K562 (cell line): ENCODE data around the gene ITPRIPL1. TPM values are rescaled to one million over a fixed set of nuclear protein-coding genes. Genes with fewer than 3 reads are reported as not detected.

Source experiments
- CBX2 ChIP-seq: fragments of 200-600 bp; sonication (generic); IDR thresholded peaks from one replicate; pipeline ENCODE4 v1.6.1; 2012; ENCODE audit warnings: mild to moderate bottlenecking, low read length, inconsistent platforms; ENCODE audit not compliant: insufficient read depth, poor library complexity, severe bottlenecking
- CEBPG ChIP-seq, 3 experiments: fragments of 200-800 bp in 1 of 3; sonication (Bioruptor generic) in 1 of 3; sonication (generic) in 1 of 3; formaldehyde crosslinking in 1 of 3; IDR thresholded peaks in 2 of 3; conservative IDR thresholded peaks in 1 of 3; 2 replicates each; pipeline versions ENCODE4 v1.6.1 to v1.8.0; 2016 to 2022; ENCODE audit warnings: missing compliant biosample characterization in 2 of 3, missing genetic modification characterization in 2 of 3, mild to moderate bottlenecking in 1 of 3, missing genetic modification reagents in 1 of 3
- CREB1 ChIP-seq, 2 experiments: sonication (generic) in 1 of 2; formaldehyde crosslinking in 1 of 2; IDR thresholded peaks; 2 replicates each; pipeline versions ENCODE4 v1.6.1 to v1.8.0; 2012 to 2022; ENCODE audit warnings: inconsistent platforms in 1 of 2, mild to moderate bottlenecking in 1 of 2, missing genetic modification reagents in 1 of 2, moderate library complexity in 1 of 2
- FOXJ2 ChIP-seq: fragments of 200-800 bp; sonication (Bioruptor generic); IDR thresholded peaks from 2 replicates; pipeline ENCODE4 v1.6.1; 2016; ENCODE audit warnings: missing genetic modification characterization, missing compliant biosample characterization
- JUNB ChIP-seq: fragments of 450-650 bp; formaldehyde crosslinking; conservative IDR thresholded peaks from 2 replicates; pipeline ENCODE4 v1.4.0; 2020; ENCODE audit warnings: mild to moderate bottlenecking
- KLF1 ChIP-seq: fragments of 450-650 bp; IDR thresholded peaks from 2 replicates; pipeline ENCODE4 v1.6.1; 2016; ENCODE audit warnings: missing genetic modification characterization, missing compliant biosample characterization
- MAFF ChIP-seq: IDR thresholded peaks from 2 replicates; pipeline ENCODE4 v1.6.1; 2012; ENCODE audit warnings: low read length, improper control_type of control experiment
- MAFK ChIP-seq: IDR thresholded peaks from 2 replicates; pipeline ENCODE4 v1.6.1; 2011; ENCODE audit warnings: low read length, improper control_type of control experiment
- MECOM ChIP-seq: fragments of 250-450 bp; sonication (Bioruptor Pico); IDR thresholded peaks from 2 replicates; pipeline ENCODE4 v1.8.0; 2022; ENCODE audit warnings: inconsistent platforms
- PHB ChIP-seq: fragments of 250-450 bp; sonication (Bioruptor Pico); IDR thresholded peaks from 2 replicates; pipeline ENCODE4 v1.5.0; 2021
- POLR2AphosphoS5 ChIP-seq: IDR thresholded peaks from 2 replicates; pipeline ENCODE4 v1.6.1; 2011; ENCODE audit warnings: mild to moderate bottlenecking, low read depth, low read length, moderate library complexity; ENCODE audit not compliant: control insufficient read depth, insufficient read depth
- POU5F1 ChIP-seq: fragments of 150-350 bp; IDR thresholded peaks from 2 replicates; pipeline ENCODE4 v1.6.1; 2014; ENCODE audit warnings: borderline replicate concordance, low read length, low read depth, mild to moderate bottlenecking; ENCODE audit not compliant: partially characterized antibody
- RBFOX2 ChIP-seq: fragments of 200-400 bp; formaldehyde crosslinking; IDR thresholded peaks from 2 replicates; pipeline ENCODE4 v1.6.1; 2017; ENCODE audit warnings: low read depth, mild to moderate bottlenecking, low read length, moderate library complexity
- RBM25 ChIP-seq: fragments of 200-400 bp; formaldehyde crosslinking; IDR thresholded peaks from 2 replicates; pipeline ENCODE4 v1.6.1; 2018; ENCODE audit warnings: low read length, low read depth, moderate library complexity; ENCODE audit not compliant: severe bottlenecking
- TCF7L2 ChIP-seq: fragments of 150-350 bp; IDR thresholded peaks from 2 replicates; pipeline ENCODE4 v1.6.1; 2016; ENCODE audit warnings: low read depth, mild to moderate bottlenecking, low read length, moderate library complexity
- TEAD4 ChIP-seq, 2 experiments: sonication (generic) in 1 of 2; formaldehyde crosslinking in 1 of 2; IDR thresholded peaks; 2 replicates each; pipeline versions ENCODE4 v1.6.1 to v1.8.0; 2012 to 2022; ENCODE audit warnings: borderline replicate concordance in 1 of 2, inconsistent platforms in 1 of 2, low read length in 1 of 2, mild to moderate bottlenecking in 1 of 2, missing genetic modification reagents in 1 of 2
- U2AF2 ChIP-seq: fragments of 200-400 bp; formaldehyde crosslinking; optimal IDR thresholded peaks from 2 replicates; pipeline ENCODE3; 2017; ENCODE audit warnings: low read depth, mild to moderate bottlenecking, low read length
- ZFX ChIP-seq: sonication (generic); formaldehyde crosslinking; IDR thresholded peaks from 2 replicates; pipeline ENCODE4 v1.8.0; 2022; ENCODE audit warnings: mild to moderate bottlenecking, missing genetic modification reagents, moderate library complexity
- ZNF165 ChIP-seq: fragments of 250-450 bp; sonication (Bioruptor Pico); IDR thresholded peaks from 2 replicates; pipeline ENCODE4 v1.4.0; 2020; ENCODE audit warnings: borderline replicate concordance
- polyA plus RNA-seq, 8 experiments: library from polyadenylated mRNA; depleted of rRNA in 4 of 8; stranded (reverse) in 5 of 8; unstranded in 3 of 8; fragments of >200 nt; fragmentation: Nextera tagmentation in 2 of 8; fragmentation: Illumina TruSeq in 1 of 8; extraction: Ambion mirVana in 2 of 8; extraction: Trizol in 1 of 8; gene quantifications; 2 replicates each; pipeline versions ENCODE4 v1.2.1 to v1.2.3, GENCODE V29; 2011 to 2014; ENCODE audit warnings: inconsistent platforms in 1 of 8, missing spikeins in 1 of 8
- total RNA-seq, 7 experiments: library from RNA; depleted of rRNA in 6 of 7; stranded (reverse); fragments of >200 nt in 6 of 7; fragmentation: Illumina TruSeq in 2 of 7; extraction: Trizol in 2 of 7; gene quantifications; 2 replicates each; pipeline versions ENCODE4 v1.2.1 to v1.2.3, GENCODE V29; 2011 to 2021; ENCODE audit warnings: low replicate concordance in 1 of 7
- TF ChIP-seq, protein P1 (sequence below), 2 experiments: fragments of 450-650 bp; IDR thresholded peaks; 2 replicates each; pipeline ENCODE4 v1.6.1; 2016
- TF ChIP-seq, protein P2 (sequence below): fragments of 250-450 bp; sonication (Bioruptor Pico); IDR thresholded peaks from 2 replicates; pipeline ENCODE4 v1.5.0; 2021; ENCODE audit warnings: mild to moderate bottlenecking, moderate library complexity
- TF ChIP-seq, protein P3 (sequence below): sonication (generic); formaldehyde crosslinking; IDR thresholded peaks from 2 replicates; pipeline ENCODE4 v1.8.1; 2023; ENCODE audit warnings: mild to moderate bottlenecking, missing genetic modification reagents

ITPRIPL1 gene
- total and polyA plus RNA-seq, 9 of the 15 experiments (the other 6 are each of a cell fraction or from before 2014, with no cell fraction given) = 0.99 to 9.0 (median 6.4) TPM

DNA sequence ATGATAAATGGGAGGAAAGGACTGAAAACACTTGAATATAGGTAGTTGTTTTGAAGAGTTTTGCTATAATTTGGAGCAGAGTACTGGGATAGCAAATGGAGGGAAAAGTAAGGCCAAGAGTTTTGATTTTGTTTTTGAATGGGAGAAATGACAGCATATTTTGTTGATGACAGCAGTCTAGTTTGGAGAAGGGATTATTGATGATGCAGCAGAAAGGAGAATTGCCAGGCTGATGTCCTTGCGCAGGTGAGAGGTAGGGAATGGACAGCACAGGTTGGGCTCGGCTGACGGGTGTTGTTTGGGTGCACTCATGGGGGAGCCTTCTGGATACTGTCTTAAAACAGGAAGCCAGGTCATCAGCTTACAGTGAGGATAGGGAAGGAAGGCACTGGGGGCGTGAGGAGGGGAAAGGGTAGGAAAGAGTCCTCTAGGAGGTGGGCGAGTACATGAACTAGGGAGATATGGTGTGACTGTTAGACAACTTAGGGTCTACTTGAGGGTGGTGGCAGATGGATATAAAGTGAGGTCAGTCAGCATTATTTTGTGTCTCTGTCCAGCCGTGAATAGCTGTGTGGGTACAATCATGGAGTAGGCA lies 20.8 kb downstream of the ITPRIPL1 start (continued):
- TF ChIP-seq JUNB (CRISPR knock-in tag) (no peak), MECOM (CRISPR knock-in tag) (no peak), RBM25 (no peak), KLF1 (tag) (no peak), TEAD4 (IDR thresholded peaks at IDR 0.05; ENCODE audit: low read length) (no peak), TEAD4 (CRISPR knock-in tag; IDR thresholded peaks at IDR 0.05; ENCODE audit: borderline replicate concordance) (no peak), U2AF2 (no peak), CBX2 (no peak), FOXJ2 (tag) (no peak), POU5F1 (no peak), CREB1 (IDR thresholded peaks at IDR 0.05) (no peak), CREB1 (CRISPR knock-in tag; IDR thresholded peaks at IDR 0.05) (no peak), MAFK (peak; percentile 8; the same call in 1 of the 2 replicates), TCF7L2 (no peak), ZFX (no peak), ZNF165 (CRISPR knock-in tag) (no peak), RBFOX2 (no peak), PHB (CRISPR knock-in tag) (no peak), MAFF (peak; percentile 26; the same call in 1 of the 2 replicates), CEBPG (CRISPR knock-in tag; IDR thresholded peaks at IDR 0.05) (no peak), CEBPG (tag; conservative IDR thresholded peaks at IDR 0.05 in 1 of 2, IDR thresholded peaks at IDR 0.05 in 1 of 2) (no peak), POLR2AphosphoS5 (peak; percentile 17; the same call in 1 of the 2 replicates)
- TF ChIP-seq, protein P1, sequence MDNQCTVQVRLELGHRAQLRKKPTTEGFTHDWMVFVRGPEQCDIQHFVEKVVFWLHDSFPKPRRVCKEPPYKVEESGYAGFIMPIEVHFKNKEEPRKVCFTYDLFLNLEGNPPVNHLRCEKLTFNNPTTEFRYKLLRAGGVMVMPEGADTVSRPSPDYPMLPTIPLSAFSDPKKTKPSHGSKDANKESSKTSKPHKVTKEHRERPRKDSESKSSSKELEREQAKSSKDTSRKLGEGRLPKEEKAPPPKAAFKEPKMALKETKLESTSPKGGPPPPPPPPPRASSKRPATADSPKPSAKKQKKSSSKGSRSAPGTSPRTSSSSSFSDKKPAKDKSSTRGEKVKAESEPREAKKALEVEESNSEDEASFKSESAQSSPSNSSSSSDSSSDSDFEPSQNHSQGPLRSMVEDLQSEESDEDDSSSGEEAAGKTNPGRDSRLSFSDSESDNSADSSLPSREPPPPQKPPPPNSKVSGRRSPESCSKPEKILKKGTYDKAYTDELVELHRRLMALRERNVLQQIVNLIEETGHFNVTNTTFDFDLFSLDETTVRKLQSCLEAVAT (IDR thresholded peaks at IDR 0.05) = no peak
- TF ChIP-seq, protein P2, sequence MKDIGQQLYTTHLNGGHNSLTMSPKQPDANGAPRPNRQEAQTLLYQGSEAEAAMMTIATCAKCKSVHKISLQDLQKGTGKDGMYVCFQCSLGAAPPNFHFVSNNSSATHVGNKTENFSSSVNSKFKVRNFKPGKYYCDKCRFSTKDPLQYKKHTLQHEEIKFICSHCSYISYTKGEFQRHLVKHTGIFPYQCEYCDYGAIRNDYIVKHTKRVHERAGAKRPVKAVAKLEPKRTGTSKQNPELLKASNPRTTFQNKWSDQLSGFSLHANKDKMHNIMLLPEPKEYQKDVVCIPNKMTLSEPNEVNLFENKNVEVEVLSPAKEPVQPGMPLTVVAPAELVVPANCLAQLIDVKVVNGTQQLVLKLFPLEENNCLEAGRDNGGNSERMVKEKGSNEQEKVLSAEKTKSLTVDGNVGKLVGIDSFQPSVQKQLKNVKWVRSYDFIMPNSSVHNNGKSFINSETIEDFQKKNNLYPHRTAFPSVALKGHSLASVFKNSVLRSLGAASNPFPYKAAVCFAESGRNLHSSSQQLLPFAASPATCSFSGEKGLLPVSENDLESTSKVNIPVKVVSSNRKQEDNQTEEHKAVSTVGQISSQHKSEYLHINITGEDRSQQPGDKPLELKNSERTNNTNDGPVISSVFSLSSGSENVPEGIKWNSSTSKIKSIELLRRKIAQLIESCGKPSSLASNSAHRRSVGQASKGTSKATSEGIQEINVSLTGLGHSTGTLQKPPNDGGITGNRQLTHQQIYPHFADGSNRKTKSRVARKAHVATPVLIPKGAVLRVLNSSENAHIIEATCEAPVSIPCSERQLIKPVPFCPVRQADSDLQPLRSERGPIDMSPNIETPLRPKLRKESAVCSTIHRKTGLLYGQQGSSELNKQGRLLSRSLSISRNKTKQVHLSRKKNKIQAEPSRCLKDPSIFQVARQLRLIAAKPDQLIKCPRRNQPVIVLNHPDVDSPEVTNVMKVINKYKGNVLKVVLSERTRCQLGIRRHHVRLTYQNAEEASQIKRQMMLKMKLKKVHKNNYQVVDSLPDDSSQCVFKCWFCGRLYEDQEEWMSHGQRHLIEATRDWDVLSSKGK (CRISPR knock-in tag) = no peak
- TF ChIP-seq, protein P3, sequence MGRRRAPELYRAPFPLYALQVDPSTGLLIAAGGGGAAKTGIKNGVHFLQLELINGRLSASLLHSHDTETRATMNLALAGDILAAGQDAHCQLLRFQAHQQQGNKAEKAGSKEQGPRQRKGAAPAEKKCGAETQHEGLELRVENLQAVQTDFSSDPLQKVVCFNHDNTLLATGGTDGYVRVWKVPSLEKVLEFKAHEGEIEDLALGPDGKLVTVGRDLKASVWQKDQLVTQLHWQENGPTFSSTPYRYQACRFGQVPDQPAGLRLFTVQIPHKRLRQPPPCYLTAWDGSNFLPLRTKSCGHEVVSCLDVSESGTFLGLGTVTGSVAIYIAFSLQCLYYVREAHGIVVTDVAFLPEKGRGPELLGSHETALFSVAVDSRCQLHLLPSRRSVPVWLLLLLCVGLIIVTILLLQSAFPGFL = no peak
